T-cell (primary cell): ENCODE results near the gene ABCC1. TPM values are rescaled to one million over a fixed set of nuclear protein-coding genes. Genes with fewer than 3 reads are reported as not detected.

Experiments
- ATAC-seq, 4 experiments: fragments of 200-7000 bp in 3 of 4; fragments of 150-1000 bp in 1 of 4; cut with Tn5 transposase; replicated peaks in 1 of 4; 1 replicate in 3 of 4; 2 replicates in 1 of 4; pipeline ENCODE4 v1.10.0; 2021; ENCODE audit warnings: moderate library complexity in 3 of 4, mild to moderate bottlenecking in 2 of 4, moderate number of reproducible peaks in 1 of 4
- CTCF ChIA-PET, 2 donors: fragments of 300-600 bp; sonication (Branson Sonifier 250); formaldehyde crosslinking; loops; one replicate each; lab custom pipeline; 2022; ENCODE audit warnings: antibody characterized with exemption in 2 of 2; lab: Charles Lee
- POLR2A ChIA-PET, 2 donors: fragments of 300-600 bp; sonication (Branson Sonifier 250); formaldehyde crosslinking; loops; one replicate each; lab custom pipeline; 2022; ENCODE audit warnings: antibody characterized with exemption in 2 of 2; lab: Charles Lee
- DNase-seq, 35 experiments: peaks; one replicate each; pipeline versions ENCODE4 v3.0.0 to v3.0.0-alpha.2; 2013 to 2023
- H3K27ac ChIP-seq: one replicate; pipeline ENCODE4 v1.5.1; 2013; ENCODE audit warnings: low read length
- H3K27me3 ChIP-seq, 2 experiments: replicated peaks in 1 of 2; 1 replicate in 1 of 2; 2 replicates in 1 of 2; pipeline versions ENCODE4 v1.6.1 to v1.7.0; 2013; ENCODE audit warnings: low read length in 1 of 2, mixed read lengths in 1 of 2; ENCODE audit not compliant: control insufficient read depth in 2 of 2, insufficient read depth in 2 of 2; ENCODE audit errors: extremely low read depth in 1 of 2
- H3K36me3 ChIP-seq, 2 donors: 1 replicate in 1 of 2; 2 replicates in 1 of 2; pipeline versions ENCODE4 v1.6.1 to v1.7.0; 2013; ENCODE audit warnings: low read length in 1 of 2; ENCODE audit not compliant: control insufficient read depth in 2 of 2, insufficient read depth in 1 of 2; ENCODE audit errors: extremely low read depth in 1 of 2
- H3K4me1 ChIP-seq, 2 experiments: 1 replicate in 1 of 2; 2 replicates in 1 of 2; pipeline versions ENCODE4 v1.6.1 to v1.7.0; 2013; ENCODE audit warnings: low read length in 2 of 2, mixed read lengths in 1 of 2; ENCODE audit not compliant: insufficient read depth in 2 of 2, control insufficient read depth in 1 of 2; ENCODE audit errors: extremely low read depth in 1 of 2
- H3K4me3 ChIP-seq, 2 donors: 1 replicate in 1 of 2; 2 replicates in 1 of 2; pipeline versions ENCODE4 v1.5.1 to v1.7.0; 2013; ENCODE audit warnings: mild to moderate bottlenecking in 2 of 2, low read length in 1 of 2, moderate library complexity in 1 of 2; ENCODE audit not compliant: control insufficient read depth in 1 of 2; ENCODE audit errors: extremely low read depth in 1 of 2
- H3K9me3 ChIP-seq: 2 replicates; pipeline ENCODE4 v1.7.0; 2013
- H3K27ac Mint-ChIP-seq, 2 donors: one replicate each; pipeline ENCODE4 v1.8.0; 2020 to 2021; ENCODE audit warnings: mild to moderate bottlenecking in 2 of 2, mixed read lengths in 2 of 2
- H3K27me3 Mint-ChIP-seq, 2 donors: one replicate each; pipeline ENCODE4 v1.8.0; 2021 to 2022; ENCODE audit warnings: mixed read lengths in 2 of 2
- H3K36me3 Mint-ChIP-seq: one replicate; pipeline ENCODE4 v1.8.0; 2021; ENCODE audit warnings: mixed read lengths
- H3K4me1 Mint-ChIP-seq, 3 donors: one replicate each; pipeline ENCODE4 v1.8.0; 2020 to 2022; ENCODE audit warnings: mixed read lengths in 3 of 3, mild to moderate bottlenecking in 1 of 3
- H3K4me3 Mint-ChIP-seq, 3 donors: one replicate each; pipeline ENCODE4 v1.8.0; 2020 to 2022; ENCODE audit warnings: mild to moderate bottlenecking in 3 of 3, mixed read lengths in 3 of 3, moderate library complexity in 3 of 3
- H3K9me3 Mint-ChIP-seq, 3 donors: one replicate each; pipeline ENCODE4 v1.8.0; 2020 to 2022; ENCODE audit warnings: mixed read lengths in 3 of 3
- WGBS: methylation state at CpG from one replicate; pipeline ENCODE4 v1.1.5; 2013; ENCODE audit warnings: missing lambda C conversion rate; ENCODE audit not compliant: insufficient coverage; 5-methylcytosine and 5-hydroxymethylcytosine counted together
- total RNA-seq, 35 experiments: library from RNA in 6 of 35; stranded (reverse) in 6 of 35; fragments of 120-200 nt in 1 of 35; gene quantifications; one replicate each; pipeline versions ENCODE4 v1.2.1 to v1.2.4 and lab custom pipeline; 2013 to 2026

ABCC1 gene
- total RNA-seq, 5 donors from 2014 or later (not counting 1 experiment from before 2014, with no cell fraction given): 59.4 to 68.1 (median 63.0) TPM

GRCh38 chr16:16006650-16007049 lies 57.2 kb downstream of the ABCC1 start:
- H3K4me1 ChIP-seq: peaks cover 0 to 10% of the 10 kb centered on the region in 2 experiments
- Mint-ChIP-seq H3K36me3 (peaks cover 34% of the 10 kb centered on the region), H3K9me3 (no peaks in the 10 kb centered on the region), H3K27me3 (no peaks in the 10 kb centered on the region), H3K27ac (no peak overlapping the region), H3K4me3 (no peak overlapping the region), H3K4me1 (peaks cover 22 to 32% (median 25%) of the 10 kb centered on the region in 3 donors)
- DNase-seq: no peak
- H3K27ac ChIP-seq: no peak overlapping the region
- CTCF ChIA-PET: no interaction called here
- WGBS: 96% methylated on average over 7 of the region's 8 CpGs
- no peaks in the 10 kb centered on the region for H3K9me3 ChIP-seq
- H3K36me3 ChIP-seq: peaks cover 5 to 29% of the 10 kb centered on the region in 2 donors
- ATAC-seq: no peak
- POLR2A ChIA-PET: interaction anchor here in 1 of 2 donors (0.7 kb wide), 1 partner anchor 28 kb away, joined by 6 read pairs; no protein-coding TSS in a partner anchor
- H3K27me3 ChIP-seq: no peaks in the 10 kb centered on the region
- H3K4me3 ChIP-seq: no peak overlapping the region

DNA sequence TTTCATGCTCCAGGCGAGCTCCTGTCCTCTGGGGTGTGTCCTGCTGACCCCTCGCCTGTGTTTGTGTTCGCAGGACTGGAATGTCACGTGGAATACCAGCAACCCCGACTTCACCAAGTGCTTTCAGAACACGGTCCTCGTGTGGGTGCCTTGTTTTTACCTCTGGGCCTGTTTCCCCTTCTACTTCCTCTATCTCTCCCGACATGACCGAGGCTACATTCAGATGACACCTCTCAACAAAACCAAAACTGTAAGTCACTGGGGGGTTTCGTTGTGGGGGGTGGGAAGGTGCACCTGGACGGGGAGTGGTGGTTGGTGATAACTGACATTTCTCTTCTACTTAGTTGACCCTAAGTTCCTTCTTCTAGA lies 58.3 kb downstream of the ABCC1 start:
- DNase-seq (peak in 1 of 35 experiments; percentile 5), ATAC-seq (no peak)
- H3K4me1 Mint-ChIP-seq: peaks cover 18 to 28% (median 22%) of the 10 kb centered on the region in 3 donors
- no peak overlapping the region for H3K27ac ChIP-seq
- peaks cover 0 to 10% of the 10 kb centered on the region in 2 experiments for H3K4me1 ChIP-seq
- 66% methylated on average over 5 of the region's 11 CpGs for WGBS
- no peaks in the 10 kb centered on the region for H3K9me3 ChIP-seq
- CTCF ChIA-PET: no interaction called here
- peaks cover 34% of the 10 kb centered on the region for H3K36me3 Mint-ChIP-seq
- no peak overlapping the region for H3K4me3 ChIP-seq
- H3K9me3 Mint-ChIP-seq: no peaks in the 10 kb centered on the region
- peaks cover 10 to 36% of the 10 kb centered on the region in 2 donors for H3K36me3 ChIP-seq
- H3K4me3 Mint-ChIP-seq: peak overlapping the region in 1 of 3 donors; percentile 43
- H3K27ac Mint-ChIP-seq: peak overlapping the region; percentile 84 to 87
- POLR2A ChIA-PET: no interaction called here
- H3K27me3 ChIP-seq: no peaks in the 10 kb centered on the region
- no peaks in the 10 kb centered on the region for H3K27me3 Mint-ChIP-seq

DNA sequence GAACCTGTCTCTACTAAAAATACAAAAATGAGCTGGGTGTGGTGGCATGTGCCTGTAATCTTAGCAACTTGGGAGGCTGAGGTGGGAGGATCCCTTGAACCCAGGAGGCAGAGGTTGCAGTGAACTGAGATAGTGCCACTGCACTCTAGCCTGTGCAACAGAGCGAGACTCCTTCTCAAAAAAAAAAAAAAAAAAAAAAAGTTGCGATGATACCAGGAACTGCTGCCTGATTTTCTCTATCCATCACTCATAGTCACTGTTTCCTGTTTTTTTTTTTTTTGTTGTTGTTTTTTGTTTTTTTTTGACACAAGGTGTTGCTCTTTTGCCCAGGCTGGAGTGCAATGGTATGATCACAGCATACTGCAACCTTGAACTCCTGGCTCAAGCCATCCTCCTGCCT lies 59.2 kb downstream of the ABCC1 start:
- Histone ChIP-seq H3K27ac (no peak overlapping the region), H3K36me3 (peaks cover 10 to 39% of the 10 kb centered on the region in 2 donors), H3K4me3 (no peak overlapping the region), H3K27me3 (no peaks in the 10 kb centered on the region), H3K4me1 (peaks cover 0 to 10% of the 10 kb centered on the region in 2 experiments), H3K9me3 (no peaks in the 10 kb centered on the region)
- no peaks in the 10 kb centered on the region for H3K9me3 Mint-ChIP-seq
- ATAC-seq: no peak
- ChIA-PET CTCF (interaction anchor here in 1 of 2 donors (0.9 kb wide), 1 partner anchor 9 kb away, joined by 4 read pairs; no protein-coding TSS in a partner anchor), POLR2A (no interaction called here)
- no CpG with 5 or more reads among the region's 2 CpGs for WGBS
- H3K36me3 Mint-ChIP-seq: peaks cover 37% of the 10 kb centered on the region
- H3K27me3 Mint-ChIP-seq: no peaks in the 10 kb centered on the region
- DNase-seq: no peak
- peaks cover 18 to 28% (median 21%) of the 10 kb centered on the region in 3 donors for H3K4me1 Mint-ChIP-seq
- H3K4me3 Mint-ChIP-seq: no peak overlapping the region
- H3K27ac Mint-ChIP-seq: no peak overlapping the region

GRCh38 chr16:16009401-16009800 lies 60.0 kb downstream of the ABCC1 start:
- Histone ChIP-seq H3K4me1 (peaks cover 0 to 10% of the 10 kb centered on the region in 2 experiments), H3K9me3 (no peaks in the 10 kb centered on the region), H3K27me3 (no peaks in the 10 kb centered on the region), H3K4me3 (no peak overlapping the region), H3K27ac (no peak overlapping the region), H3K36me3 (peaks cover 10 to 41% of the 10 kb centered on the region in 2 donors)
- ChIA-PET CTCF (interaction anchor here in 1 of 2 donors (0.6 to 0.9 kb wide), 3 partner anchors 10 to 13 kb away, joined by 3 to 4 read pairs (median 4); no protein-coding TSS in a partner anchor), POLR2A (interaction anchor here (0.6 to 0.7 kb wide), 3 partner anchors 42 to 137 kb away, joined by 3 to 4 read pairs (median 4); no protein-coding TSS in a partner anchor)
- 96% methylated on average over 11 of the region's 11 CpGs for WGBS
- Mint-ChIP-seq H3K9me3 (no peaks in the 10 kb centered on the region), H3K4me3 (no peak overlapping the region), H3K4me1 (peaks cover 18 to 23% (median 18%) of the 10 kb centered on the region in 3 donors), H3K36me3 (peaks cover 40% of the 10 kb centered on the region), H3K27ac (peak overlapping the region in 1 of 2 donors; percentile 9), H3K27me3 (no peaks in the 10 kb centered on the region)
- ATAC-seq (no peak), DNase-seq (no peak)

- Mint-ChIP-seq H3K27ac (no peak overlapping the region), H3K9me3 (no peaks in the 10 kb centered on the region), H3K4me1 (peaks cover 16 to 21% (median 18%) of the 10 kb centered on the region in 3 donors), H3K4me3 (no peak overlapping the region), H3K27me3 (no peaks in the 10 kb centered on the region), H3K36me3 (peaks cover 46% of the 10 kb centered on the region)
- no peak for ATAC-seq
- no peaks in the 10 kb centered on the region for H3K9me3 ChIP-seq
- POLR2A ChIA-PET: interaction anchor here (0.6 kb wide), 2 partner anchors 69 to 138 kb away, joined by 4 read pairs; no protein-coding TSS in a partner anchor
- H3K27ac ChIP-seq: no peak overlapping the region
- WGBS: no CpG with 5 or more reads among the region's 3 CpGs
- peaks cover 0 to 10% of the 10 kb centered on the region in 2 experiments for H3K4me1 ChIP-seq
- CTCF ChIA-PET: interaction anchor here (0.5 to 0.7 kb wide), 2 partner anchors 12 to 121 kb away, joined by 3 read pairs; no protein-coding TSS in a partner anchor
- no peak overlapping the region for H3K4me3 ChIP-seq
- no peak for DNase-seq
- no peaks in the 10 kb centered on the region for H3K27me3 ChIP-seq
- H3K36me3 ChIP-seq: peaks cover 10 to 42% of the 10 kb centered on the region in 2 donors
Observed at GRCh38 chr16:16010194-16010593, 60.8 kb downstream of the ABCC1 start.

DNA sequence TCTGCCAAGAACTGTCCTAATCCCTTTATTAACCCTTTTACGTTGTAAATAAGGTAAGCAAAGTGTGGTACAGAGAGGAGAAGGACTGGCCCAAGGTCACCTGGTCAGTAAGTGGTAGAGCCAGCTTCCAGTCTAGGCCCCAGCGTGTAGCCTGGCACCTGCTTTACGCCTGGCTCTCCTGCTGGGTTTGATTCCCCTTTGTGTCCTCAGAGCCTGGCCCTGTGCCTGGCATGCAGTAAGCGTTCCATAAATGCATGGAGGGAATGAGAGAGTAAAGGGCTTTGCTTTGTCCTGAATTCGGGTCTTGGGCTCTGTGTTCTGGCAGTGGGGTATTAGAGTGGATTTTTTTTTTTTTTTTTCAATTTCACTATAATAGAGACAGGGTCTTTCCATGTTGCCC lies 62.7 kb downstream of the ABCC1 start:
- Mint-ChIP-seq H3K9me3 (no peaks in the 10 kb centered on the region), H3K4me1 (peaks cover 9 to 13% (median 11%) of the 10 kb centered on the region in 3 donors), H3K36me3 (peaks cover 55% of the 10 kb centered on the region), H3K27me3 (no peaks in the 10 kb centered on the region), H3K4me3 (no peak overlapping the region), H3K27ac (no peak overlapping the region)
- no peak for ATAC-seq
- ChIA-PET CTCF (no interaction called here), POLR2A (no interaction called here)
- Histone ChIP-seq H3K36me3 (peaks cover 10 to 58% of the 10 kb centered on the region in 2 donors), H3K27me3 (no peaks in the 10 kb centered on the region), H3K4me3 (no peak overlapping the region), H3K4me1 (peaks cover 0 to 8% of the 10 kb centered on the region in 2 experiments), H3K27ac (no peak overlapping the region), H3K9me3 (no peaks in the 10 kb centered on the region)
- WGBS: 100% methylated on average over 3 of the region's 5 CpGs
- no peak for DNase-seq
